ENCODE measurements around the gene MECP2. TPM values are rescaled to one million over a fixed set of nuclear protein-coding genes. Genes with fewer than 3 reads are reported as not detected.
A peak's percentile ranks its signal among the peaks of the same experiment; 100 is the strongest.

The MECP2 gene
- total and polyA plus RNA-seq, 10 of the 15 experiments (the other 5 are each of a cell fraction or from before 2014, with no cell fraction given), result 1.3 to 32.7 (median 13.7) TPM

- TF ChIP-seq MLLT1 (IDR thresholded peaks at IDR 0.05) (no peak), NR2F1 (conservative IDR thresholded peaks at IDR 0.05) (no peak), SMC3 (IDR thresholded peaks at IDR 0.05; ENCODE audit: borderline replicate concordance, low read length) (no peak), HCFC1 (IDR thresholded peaks at IDR 0.05; ENCODE audit: low read length) (0 out of 2 replicates have a peak, but pooled peaks have one; percentile 13), TCF3 (IDR thresholded peaks at IDR 0.05; ENCODE audit: borderline replicate concordance, insufficient read depth, low read depth, low read length) (no peak), ZNF274 (IDR thresholded peaks at IDR 0.05; ENCODE audit: insufficient read depth, insufficient read length) (no peak), RELA (IDR thresholded peaks at IDR 0.05; ENCODE audit: borderline replicate concordance, partially characterized antibody) (no peak), ZZZ3 (IDR thresholded peaks at IDR 0.05; ENCODE audit: control insufficient read depth, insufficient read length, low read depth) (no peak), ESRRA (IDR thresholded peaks at IDR 0.05; ENCODE audit: low read length) (no peak), FOXK2 (IDR thresholded peaks at IDR 0.05) (no peak), HSF1 (IDR thresholded peaks at IDR 0.05; ENCODE audit: low read depth, low read length) (no peak), STAT3 (IDR thresholded peaks at IDR 0.05; ENCODE audit: low read depth, low read length) (no peak), ZSCAN29 (IDR thresholded peaks at IDR 0.05) (no peak), HDAC6 (IDR thresholded peaks at IDR 0.05; ENCODE audit: unreplicated experiment) (no peak), CEBPB (IDR thresholded peaks at IDR 0.05; ENCODE audit: borderline replicate concordance in 1 of 2, low read depth in 2 of 2, low read length in 2 of 2) (no peak), CHD2 (IDR thresholded peaks at IDR 0.05; ENCODE audit: borderline replicate concordance, low read depth, low read length) (no peak), SRF (IDR thresholded peaks at IDR 0.05; ENCODE audit: low read depth in 2 of 2, low read length in 2 of 2) (no peak), MEF2B (IDR thresholded peaks at IDR 0.05; ENCODE audit: partially characterized antibody, poor library complexity, severe bottlenecking) (no peak)
Measured at GRCh38 chrX:154097003-154097588, 421 bp downstream of the MECP2 start (continued).

All from GM12878 (cell line).